GM12878 (cell line): ENCODE measurements around the gene CTSK. TPM values are rescaled to one million over a fixed set of nuclear protein-coding genes. Genes with fewer than 3 reads are reported as not detected.

ENCODE experiments used
- ATAC-seq: fragments of 200-7000 bp; cut with Tn5 transposase; 3 replicates; pipeline ENCODE4 v1.9.1; 2020; ENCODE audit warnings: mild to moderate bottlenecking, moderate library complexity
- BruUV-seq: library from RNA; stranded (reverse); fragments of 400-500 nt; replicated peaks from 2 replicates; lab custom pipeline; 2021; lab: Mats Ljungman, UMichigan
- CTCF ChIA-PET: fragments of 300-600 bp; sonication (Branson Sonifier 250); formaldehyde crosslinking; extraction: SDS; loops from one replicate; lab custom pipeline; 2021; ENCODE audit warnings: inconsistent platforms; lab: Yijun Ruan, JAX
- POLR2A ChIA-PET: fragments of 350-600 bp; formaldehyde crosslinking; extraction: SDS; loops from one replicate; lab custom pipeline; 2021; ENCODE audit warnings: inconsistent platforms; lab: Charles Lee
- RAD21 ChIA-PET: fragments of 300-600 bp; sonication (Branson Sonifier 250); formaldehyde crosslinking; loops from one replicate; lab custom pipeline; 2023; ENCODE audit warnings: antibody characterized with exemption; ENCODE audit not compliant: unreplicated experiment; lab: Charles Lee
- SMC1A ChIA-PET: fragments of 300-600 bp; sonication (Branson Sonifier 250); formaldehyde crosslinking; loops from one replicate; lab custom pipeline; 2023; ENCODE audit not compliant: unreplicated experiment, uncharacterized antibody; lab: Charles Lee
- DNase-seq: peaks from one replicate; pipeline ENCODE4 v3.0.0-alpha.2; 2011; ENCODE audit warnings: low read depth, low spot score
- FAIRE-seq: peaks from 3 replicates; lab custom pipeline; 2011; peaks lifted over from hg19 to GRCh38; lab: Jason Lieb, UNC
- H2AFZ ChIP-seq: 2 replicates; pipeline ENCODE4 v1.6.0; 2011; ENCODE audit warnings: low read depth, low read length, control low read depth; ENCODE audit not compliant: control insufficient read depth
- H3K27ac ChIP-seq: 2 replicates; pipeline ENCODE4 v1.5.1; 2011; ENCODE audit warnings: control low read depth; ENCODE audit not compliant: control insufficient read depth, insufficient read depth
- H3K27me3 ChIP-seq, 2 experiments: replicated peaks in 1 of 2; 2 replicates each; pipeline versions ENCODE4 v1.6.0 to v1.6.1; 2011; ENCODE audit warnings: low read length in 1 of 2; ENCODE audit not compliant: control insufficient read depth in 2 of 2, insufficient read depth in 2 of 2
- H3K36me3 ChIP-seq, 2 experiments: 2 replicates each; pipeline ENCODE4 v1.5.1; 2011; ENCODE audit warnings: low read length in 1 of 2; ENCODE audit not compliant: control insufficient read depth in 2 of 2, insufficient read depth in 2 of 2
- H3K4me1 ChIP-seq: 2 replicates; pipeline ENCODE4 v1.6.1; 2011; ENCODE audit warnings: mild to moderate bottlenecking, low read length, moderate library complexity, mixed read lengths; ENCODE audit not compliant: control insufficient read depth, insufficient read depth
- H3K4me2 ChIP-seq: 2 replicates; pipeline ENCODE4 v1.6.0; 2011; ENCODE audit warnings: control low read depth; ENCODE audit not compliant: control insufficient read depth, insufficient read depth
- H3K4me3 ChIP-seq: fragments of 200-600 bp; sonication (generic); 2 replicates; pipeline ENCODE4 v1.5.1; 2016
- H3K79me2 ChIP-seq: 2 replicates; pipeline ENCODE4 v1.6.0; 2011; ENCODE audit warnings: low read length; ENCODE audit not compliant: control insufficient read depth, insufficient read depth
- H3K9ac ChIP-seq: 2 replicates; pipeline ENCODE4 v1.8.0; 2011; ENCODE audit warnings: low read length, control low read depth, mixed read lengths; ENCODE audit not compliant: control insufficient read depth, insufficient read depth
- H3K9me3 ChIP-seq: replicated peaks from 3 replicates; pipeline ENCODE4 v1.5.1; 2011; ENCODE audit warnings: mild to moderate bottlenecking, low read length; ENCODE audit not compliant: control insufficient read depth, insufficient read depth
- H4K20me1 ChIP-seq: 2 replicates; pipeline ENCODE4 v1.6.0; 2011; ENCODE audit not compliant: control insufficient read depth, insufficient read depth
- GABPA ChIP-seq: IDR thresholded peaks from 2 replicates; pipeline ENCODE4 v1.6.1; 2014; ENCODE audit warnings: antibody characterized with exemption, low read depth, mild to moderate bottlenecking, inconsistent platforms
- IKZF2 ChIP-seq, 2 experiments: fragments of 450-650 bp; IDR thresholded peaks; 2 replicates each; pipeline ENCODE4 v1.6.1; 2017; ENCODE audit warnings: mild to moderate bottlenecking in 2 of 2, moderate library complexity in 2 of 2
- JUNB ChIP-seq: IDR thresholded peaks from 2 replicates; pipeline ENCODE4 v1.6.1; 2016; ENCODE audit warnings: antibody characterized with exemption, mild to moderate bottlenecking
- MEF2B ChIP-seq: fragments of 450-650 bp; IDR thresholded peaks from 2 replicates; pipeline ENCODE4 v1.6.1; 2018; ENCODE audit warnings: mild to moderate bottlenecking, moderate library complexity; ENCODE audit not compliant: partially characterized antibody, poor library complexity, severe bottlenecking
- MXI1 ChIP-seq: fragments of 150-350 bp; IDR thresholded peaks from 2 replicates; pipeline ENCODE4 v1.6.1; 2011; ENCODE audit warnings: low read depth, mild to moderate bottlenecking, inconsistent platforms, low read length, improper control_type of control experiment
- NFIC ChIP-seq: IDR thresholded peaks from 2 replicates; pipeline ENCODE4 v1.6.1; 2012; ENCODE audit warnings: low read depth, mild to moderate bottlenecking, inconsistent platforms, low read length, moderate library complexity
- RBBP5 ChIP-seq: fragments of 200-600 bp; sonication (generic); conservative IDR thresholded peaks from 2 replicates; pipeline ENCODE4 v1.6.1; 2016
- RUNX3 ChIP-seq: IDR thresholded peaks from 2 replicates; pipeline ENCODE4 v1.6.1; 2012; ENCODE audit warnings: low read length, inconsistent platforms
- TCF7 ChIP-seq: IDR thresholded peaks from 2 replicates; pipeline ENCODE4 v1.6.1; 2014; ENCODE audit warnings: antibody characterized with exemption, borderline replicate concordance
- whole genome bisulfite sequencing: methylation state at CpG from one replicate; pipeline ENCODE4 v1.1.6; 2016; ENCODE audit warnings: low lambda C conversion rate; ENCODE audit not compliant: insufficient replicate concordance, insufficient coverage; ENCODE audit errors: missing lambda C conversion rate; 5-methylcytosine and 5-hydroxymethylcytosine counted together
- in situ Hi-C: fragments of 300-500 bp; cut with MboI; formaldehyde crosslinking; loops from 9 replicates; pipeline ENCODE4 v1.14.3; 2018; ENCODE audit warnings: mixed read lengths
- intact Hi-C: fragments of 100-400 bp; cut with micrococcal nuclease; formaldehyde crosslinking; loops from one replicate; pipeline ENCODE4 v1.14.2; 2022; ENCODE audit not compliant: unreplicated experiment
- polyA plus RNA-seq, 11 experiments: library from polyadenylated mRNA; depleted of rRNA in 4 of 11; unstranded in 6 of 11; stranded (reverse) in 5 of 11; fragments of >200 nt; fragmentation: Nextera tagmentation in 4 of 11; fragmentation: Illumina TruSeq in 1 of 11; extraction: Ambion mirVana in 4 of 11; extraction: Trizol in 1 of 11; gene quantifications; 1 replicate in 1 of 11; 2 replicates in 10 of 11; pipeline versions ENCODE4 v1.2.1 to v1.2.3, GENCODE V29; 2011 to 2016; ENCODE audit warnings: inconsistent platforms in 2 of 11, missing spikeins in 2 of 11, low read depth in 1 of 11
- total RNA-seq, 4 experiments: library from RNA; depleted of rRNA in 3 of 4; stranded (reverse); fragments of >200 nt in 3 of 4; fragmentation: Illumina TruSeq in 1 of 4; extraction: Trizol in 1 of 4; gene quantifications; 2 replicates each; pipeline versions ENCODE4 v1.2.1 to v1.2.3, GENCODE V29; 2013 to 2021
- TF ChIP-seq, protein P1 (sequence below): fragments of 450-650 bp; conservative IDR thresholded peaks from 2 replicates; pipeline ENCODE4 v1.6.1; 2017; ENCODE audit warnings: mild to moderate bottlenecking, moderate library complexity
- TF ChIP-seq, protein P2 (sequence below): fragments of 450-650 bp; IDR thresholded peaks from 2 replicates; pipeline ENCODE4 v1.6.1; 2016; ENCODE audit warnings: mild to moderate bottlenecking, moderate library complexity, borderline replicate concordance
- TF ChIP-seq, protein P3 (sequence below): fragments of 450-650 bp; IDR thresholded peaks from 2 replicates; pipeline ENCODE4 v1.6.1; 2016; ENCODE audit warnings: mild to moderate bottlenecking
- TF ChIP-seq, protein P4 (sequence below): fragments of 450-650 bp; IDR thresholded peaks from 2 replicates; pipeline ENCODE4 v1.6.1; 2017; ENCODE audit warnings: borderline replicate concordance

Gene CTSK
- total and polyA plus RNA-seq, 10 of the 15 experiments (the other 5 are each of a cell fraction or from before 2014, with no cell fraction given), result 0.40 to 3.1 (median 0.83) TPM

DNA sequence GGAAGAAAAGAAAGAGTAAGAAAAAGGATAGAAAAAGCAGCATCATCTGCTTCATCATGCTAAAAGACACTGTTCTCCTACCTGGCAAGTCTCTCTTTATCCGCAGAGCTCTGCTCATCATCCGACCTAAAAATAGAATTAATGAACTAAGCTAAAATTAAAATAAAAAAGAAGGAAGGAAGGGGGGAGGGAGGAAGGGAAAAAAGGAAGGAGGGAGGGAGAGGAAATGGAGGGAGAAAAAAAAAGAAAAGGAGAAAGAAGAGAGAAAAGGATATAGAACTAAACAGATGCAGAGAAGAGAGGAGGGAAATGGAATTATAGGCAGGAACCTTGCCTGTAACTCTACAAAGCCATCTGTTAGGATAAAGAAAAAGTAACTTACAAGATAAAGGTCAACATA is 34.3 kb upstream of the CTSK start (continued):
- TF ChIP-seq, protein P1, sequence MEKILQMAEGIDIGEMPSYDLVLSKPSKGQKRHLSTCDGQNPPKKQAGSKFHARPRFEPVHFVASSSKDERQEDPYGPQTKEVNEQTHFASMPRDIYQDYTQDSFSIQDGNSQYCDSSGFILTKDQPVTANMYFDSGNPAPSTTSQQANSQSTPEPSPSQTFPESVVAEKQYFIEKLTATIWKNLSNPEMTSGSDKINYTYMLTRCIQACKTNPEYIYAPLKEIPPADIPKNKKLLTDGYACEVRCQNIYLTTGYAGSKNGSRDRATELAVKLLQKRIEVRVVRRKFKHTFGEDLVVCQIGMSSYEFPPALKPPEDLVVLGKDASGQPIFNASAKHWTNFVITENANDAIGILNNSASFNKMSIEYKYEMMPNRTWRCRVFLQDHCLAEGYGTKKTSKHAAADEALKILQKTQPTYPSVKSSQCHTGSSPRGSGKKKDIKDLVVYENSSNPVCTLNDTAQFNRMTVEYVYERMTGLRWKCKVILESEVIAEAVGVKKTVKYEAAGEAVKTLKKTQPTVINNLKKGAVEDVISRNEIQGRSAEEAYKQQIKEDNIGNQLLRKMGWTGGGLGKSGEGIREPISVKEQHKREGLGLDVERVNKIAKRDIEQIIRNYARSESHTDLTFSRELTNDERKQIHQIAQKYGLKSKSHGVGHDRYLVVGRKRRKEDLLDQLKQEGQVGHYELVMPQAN, result no peak
- TF ChIP-seq MXI1 (no peak), GABPA (no peak)

DNA sequence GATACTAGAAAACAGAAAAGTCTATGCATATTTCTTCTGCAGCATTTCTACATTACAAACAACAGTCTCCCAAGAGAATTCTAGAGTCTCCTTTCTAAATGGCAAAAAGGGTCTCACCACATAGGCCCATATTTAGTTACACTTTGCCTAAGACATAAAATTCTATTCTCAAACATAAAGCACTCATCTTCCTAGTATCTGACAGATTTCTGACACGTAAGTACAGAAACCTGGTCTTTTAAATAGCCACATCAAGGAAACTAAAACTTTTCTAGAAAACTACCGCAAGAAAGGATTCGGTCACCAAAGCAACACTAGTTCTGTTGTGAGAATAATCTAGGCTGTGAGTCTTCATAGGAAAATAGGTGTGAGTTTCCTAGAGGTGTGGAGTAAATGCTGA is 33.6 kb upstream of the CTSK start:
- Histone ChIP-seq H3K36me3 (no peaks in the 10 kb centered on the region; a peak in 1 of 4 replicates), H3K4me3 (no peak overlapping the region), H3K4me1 (no peaks in the 10 kb centered on the region), H3K9me3 (no peaks in the 10 kb centered on the region), H3K27me3 (no peaks in the 10 kb centered on the region), H3K27ac (no peak overlapping the region), H2AFZ (no peak overlapping the region), H3K9ac (no peak overlapping the region), H4K20me1 (no peaks in the 10 kb centered on the region), H3K4me2 (no peak overlapping the region), H3K79me2 (no peaks in the 10 kb centered on the region)
- BruUV-seq, result no TSS peak
- RAD21 ChIA-PET, result no interaction called here
- in situ Hi-C loops, result no loop called here
- DNase-seq (no peak), FAIRE-seq (no peak), ATAC-seq (peak; percentile 54)
- SMC1A ChIA-PET, result interaction anchor here (0.7 to 1.0 kb wide), 3 partner anchors 11 to 80 kb away, joined by 3 read pairs; no protein-coding TSS in a partner anchor
- intact Hi-C loops, result loop anchor here (5.0 kb wide), 1 partner anchor 36 kb away; the partner anchor contains the start of gene ARNT
- 91% methylated on average over 3 of the region's 3 CpGs for WGBS
- TF ChIP-seq, protein P2, sequence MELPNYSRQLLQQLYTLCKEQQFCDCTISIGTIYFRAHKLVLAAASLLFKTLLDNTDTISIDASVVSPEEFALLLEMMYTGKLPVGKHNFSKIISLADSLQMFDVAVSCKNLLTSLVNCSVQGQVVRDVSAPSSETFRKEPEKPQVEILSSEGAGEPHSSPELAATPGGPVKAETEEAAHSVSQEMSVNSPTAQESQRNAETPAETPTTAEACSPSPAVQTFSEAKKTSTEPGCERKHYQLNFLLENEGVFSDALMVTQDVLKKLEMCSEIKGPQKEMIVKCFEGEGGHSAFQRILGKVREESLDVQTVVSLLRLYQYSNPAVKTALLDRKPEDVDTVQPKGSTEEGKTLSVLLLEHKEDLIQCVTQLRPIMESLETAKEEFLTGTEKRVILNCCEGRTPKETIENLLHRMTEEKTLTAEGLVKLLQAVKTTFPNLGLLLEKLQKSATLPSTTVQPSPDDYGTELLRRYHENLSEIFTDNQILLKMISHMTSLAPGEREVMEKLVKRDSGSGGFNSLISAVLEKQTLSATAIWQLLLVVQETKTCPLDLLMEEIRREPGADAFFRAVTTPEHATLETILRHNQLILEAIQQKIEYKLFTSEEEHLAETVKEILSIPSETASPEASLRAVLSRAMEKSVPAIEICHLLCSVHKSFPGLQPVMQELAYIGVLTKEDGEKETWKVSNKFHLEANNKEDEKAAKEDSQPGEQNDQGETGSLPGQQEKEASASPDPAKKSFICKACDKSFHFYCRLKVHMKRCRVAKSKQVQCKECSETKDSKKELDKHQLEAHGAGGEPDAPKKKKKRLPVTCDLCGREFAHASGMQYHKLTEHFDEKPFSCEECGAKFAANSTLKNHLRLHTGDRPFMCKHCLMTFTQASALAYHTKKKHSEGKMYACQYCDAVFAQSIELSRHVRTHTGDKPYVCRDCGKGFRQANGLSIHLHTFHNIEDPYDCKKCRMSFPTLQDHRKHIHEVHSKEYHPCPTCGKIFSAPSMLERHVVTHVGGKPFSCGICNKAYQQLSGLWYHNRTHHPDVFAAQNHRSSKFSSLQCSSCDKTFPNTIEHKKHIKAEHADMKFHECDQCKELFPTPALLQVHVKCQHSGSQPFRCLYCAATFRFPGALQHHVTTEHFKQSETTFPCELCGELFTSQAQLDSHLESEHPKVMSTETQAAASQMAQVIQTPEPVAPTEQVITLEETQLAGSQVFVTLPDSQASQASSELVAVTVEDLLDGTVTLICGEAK, result no peak
- peak; percentile 86 for TF ChIP-seq RUNX3
- TF ChIP-seq TCF7, result peak; percentile 92
- TF ChIP-seq NFIC, result 0 out of 2 replicates have a peak, but pooled peaks have one; percentile 45
- TF ChIP-seq JUNB, result peak; percentile 40; the same call in 1 of the 2 replicates
- TF ChIP-seq IKZF2 (IDR thresholded peaks at IDR 0.05), result peak; percentile 19 to 39; a peak in 2 of 4 replicates
- TF ChIP-seq, protein P3, sequence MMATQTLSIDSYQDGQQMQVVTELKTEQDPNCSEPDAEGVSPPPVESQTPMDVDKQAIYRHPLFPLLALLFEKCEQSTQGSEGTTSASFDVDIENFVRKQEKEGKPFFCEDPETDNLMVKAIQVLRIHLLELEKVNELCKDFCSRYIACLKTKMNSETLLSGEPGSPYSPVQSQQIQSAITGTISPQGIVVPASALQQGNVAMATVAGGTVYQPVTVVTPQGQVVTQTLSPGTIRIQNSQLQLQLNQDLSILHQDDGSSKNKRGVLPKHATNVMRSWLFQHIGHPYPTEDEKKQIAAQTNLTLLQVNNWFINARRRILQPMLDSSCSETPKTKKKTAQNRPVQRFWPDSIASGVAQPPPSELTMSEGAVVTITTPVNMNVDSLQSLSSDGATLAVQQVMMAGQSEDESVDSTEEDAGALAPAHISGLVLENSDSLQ, result peak; percentile 34; the same call in 1 of the 2 replicates
- peak; percentile 75 for TF ChIP-seq MEF2B
- TF ChIP-seq RBBP5, result no peak
- TF ChIP-seq, protein P4, sequence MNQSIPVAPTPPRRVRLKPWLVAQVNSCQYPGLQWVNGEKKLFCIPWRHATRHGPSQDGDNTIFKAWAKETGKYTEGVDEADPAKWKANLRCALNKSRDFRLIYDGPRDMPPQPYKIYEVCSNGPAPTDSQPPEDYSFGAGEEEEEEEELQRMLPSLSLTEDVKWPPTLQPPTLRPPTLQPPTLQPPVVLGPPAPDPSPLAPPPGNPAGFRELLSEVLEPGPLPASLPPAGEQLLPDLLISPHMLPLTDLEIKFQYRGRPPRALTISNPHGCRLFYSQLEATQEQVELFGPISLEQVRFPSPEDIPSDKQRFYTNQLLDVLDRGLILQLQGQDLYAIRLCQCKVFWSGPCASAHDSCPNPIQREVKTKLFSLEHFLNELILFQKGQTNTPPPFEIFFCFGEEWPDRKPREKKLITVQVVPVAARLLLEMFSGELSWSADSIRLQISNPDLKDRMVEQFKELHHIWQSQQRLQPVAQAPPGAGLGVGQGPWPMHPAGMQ, result no peak
- POLR2A ChIA-PET, result interaction anchor here (0.6 kb wide), 1 partner anchor 8 kb away, joined by 4 read pairs; no protein-coding TSS in a partner anchor
- CTCF ChIA-PET, result no interaction called here
